ENCODE results near the gene CEP131. TPM values are rescaled to one million over a fixed set of nuclear protein-coding genes. Genes with fewer than 3 reads are reported as not detected.

CEP131 gene
- total RNA-seq, 4 donors from 2014 or later: 5.7 to 21.3 (median 6.8) TPM

GRCh38 chr17:81245665-81246342 lies 23.0 kb upstream of the CEP131 start:
- TF ChIP-seq EP300 (IDR thresholded peaks at IDR 0.05; ENCODE audit: low read depth) (no peak), POLR2AphosphoS5 (IDR thresholded peaks at IDR 0.05) (no peak), CTCF (IDR thresholded peaks at IDR 0.05) (no peak), POLR2A (IDR thresholded peaks at IDR 0.05) (no peak)
- no peak overlapping the region for H3K4me3 ChIP-seq
- intact Hi-C loops (cut with DNase I; ENCODE audit: low total_unique reads) (no loop called here), in situ Hi-C loops (cut with MboI; ENCODE audit: low pct_ligation_motif_present in 1 of 4, low pct_unique_long_range_greater_than_20kb in 1 of 4, low sequenced_read_pairs in 3 of 4) (no loop called here)
- H3K9me3 ChIP-seq: no peaks in the 10 kb centered on the region
- H3K27me3 ChIP-seq: no peaks in the 10 kb centered on the region
- no peak for DNase-seq
- 80 to 85% methylated on average over 2 to 20 of the region's 37 CpGs for WGBS, 2 donors (ENCODE audit: low coverage in 1 of 2)
- H3K27ac ChIP-seq: no peak overlapping the region
- H3K36me3 ChIP-seq: no peaks in the 10 kb centered on the region
- peaks cover 0 to 10% (median 6%) of the 10 kb centered on the region in 4 donors for H3K4me1 ChIP-seq

GRCh38 chr17:81245024-81245664 lies 22.4 kb upstream of the CEP131 start:
- Histone ChIP-seq H3K4me3 (no peak overlapping the region), H3K27me3 (no peaks in the 10 kb centered on the region), H3K36me3 (no peaks in the 10 kb centered on the region), H3K4me1 (peaks cover 3 to 10% (median 7%) of the 10 kb centered on the region in 4 donors), H3K9me3 (no peaks in the 10 kb centered on the region), H3K27ac (no peak overlapping the region)
- in situ Hi-C loops (cut with MboI; ENCODE audit: low pct_ligation_motif_present in 1 of 4, low pct_unique_long_range_greater_than_20kb in 1 of 4, low sequenced_read_pairs in 3 of 4) (no loop called here), intact Hi-C loops (cut with DNase I; ENCODE audit: low total_unique reads) (no loop called here)
- 72 to 100% methylated on average over 1 to 20 of the region's 25 CpGs for WGBS, 2 donors (ENCODE audit: low coverage in 1 of 2)
- TF ChIP-seq POLR2AphosphoS5 (IDR thresholded peaks at IDR 0.05) (no peak), POLR2A (IDR thresholded peaks at IDR 0.05) (no peak)
- no peak for DNase-seq

GRCh38 chr17:81244358-81245023 lies 21.7 kb upstream of the CEP131 start:
- in situ Hi-C loops (cut with MboI; ENCODE audit: low pct_ligation_motif_present in 1 of 4, low pct_unique_long_range_greater_than_20kb in 1 of 4, low sequenced_read_pairs in 3 of 4) (no loop called here), intact Hi-C loops (cut with DNase I; ENCODE audit: low total_unique reads) (loop anchor here (5.0 kb wide), 2 partner anchors 102 to 252 kb away; partner anchors contain the start of gene CHMP6)
- H3K9me3 ChIP-seq: no peaks in the 10 kb centered on the region
- no peaks in the 10 kb centered on the region for H3K36me3 ChIP-seq
- H3K27me3 ChIP-seq: no peaks in the 10 kb centered on the region
- no peak overlapping the region for H3K4me3 ChIP-seq
- WGBS, 2 donors (ENCODE audit: low coverage in 1 of 2): 67% methylated on average over 24 of the region's 24 CpGs; no CpG with 5 or more reads in 1 of the 2 donors
- no peak for DNase-seq
- H3K4me1 ChIP-seq: peaks cover 7 to 14% (median 12%) of the 10 kb centered on the region in 4 donors
- H3K27ac ChIP-seq: no peak overlapping the region
- no peak for TF ChIP-seq POLR2AphosphoS5 (IDR thresholded peaks at IDR 0.05)
- TF ChIP-seq EP300 (IDR thresholded peaks at IDR 0.05; ENCODE audit: low read depth): no peak
- TF ChIP-seq POLR2A (IDR thresholded peaks at IDR 0.05): no peak
- TF ChIP-seq CTCF (IDR thresholded peaks at IDR 0.05): no peak

- in situ Hi-C loops (cut with MboI; ENCODE audit: low pct_ligation_motif_present in 1 of 4, low pct_unique_long_range_greater_than_20kb in 1 of 4, low sequenced_read_pairs in 3 of 4): no loop called here
Observed at GRCh38 chr17:81243333-81243664, 20.5 kb upstream of the CEP131 start.

More at GRCh38 chr17:81243333-81243664, 20.5 kb upstream of the CEP131 start:
- H3K4me1 ChIP-seq: peaks cover 7 to 15% (median 12%) of the 10 kb centered on the region in 4 donors
- WGBS, 2 donors (ENCODE audit: low coverage in 1 of 2): 72 to 83% methylated on average over 7 to 10 of the region's 10 CpGs
- no peaks in the 10 kb centered on the region for H3K27me3 ChIP-seq
- no peak overlapping the region for H3K4me3 ChIP-seq
- TF ChIP-seq POLR2A (IDR thresholded peaks at IDR 0.05): no peak
- no peak for TF ChIP-seq CTCF (IDR thresholded peaks at IDR 0.05)
- TF ChIP-seq POLR2AphosphoS5 (IDR thresholded peaks at IDR 0.05): no peak
- no peak for TF ChIP-seq EP300 (IDR thresholded peaks at IDR 0.05; ENCODE audit: low read depth)
- H3K36me3 ChIP-seq: no peaks in the 10 kb centered on the region
- intact Hi-C loops (cut with DNase I; ENCODE audit: low total_unique reads): loop anchor here (5.0 kb wide), 2 partner anchors 101 to 251 kb away; partner anchors contain the start of gene CHMP6
- DNase-seq: no peak
- H3K9me3 ChIP-seq: no peaks in the 10 kb centered on the region
- H3K27ac ChIP-seq: no peak overlapping the region
